K562 (cell line): ENCODE data around the gene BTRC.

Experiments used
- FOXJ2 ChIP-seq: fragments of 200-800 bp; sonication (Bioruptor generic); IDR thresholded peaks from 2 replicates; pipeline ENCODE4 v1.6.1; 2016; ENCODE audit warnings: missing genetic modification characterization, missing compliant biosample characterization
- KLF16 ChIP-seq: IDR thresholded peaks from 2 replicates; pipeline ENCODE4 v1.6.1; 2016; ENCODE audit warnings: antibody characterized with exemption
- MBD2 ChIP-seq: sonication (generic); IDR thresholded peaks from 2 replicates; pipeline ENCODE4 v1.6.1; 2016; ENCODE audit warnings: low read depth, borderline replicate concordance
- MCM7 ChIP-seq, 2 experiments: fragments of 450-650 bp; IDR thresholded peaks; 2 replicates each; pipeline ENCODE4 v1.6.1; 2016 to 2018
- POLR2A ChIP-seq: fragments of 450-650 bp; conservative IDR thresholded peaks from 2 replicates; pipeline ENCODE4 v1.6.1; 2016
- SMAD1 ChIP-seq: fragments of 150-350 bp; IDR thresholded peaks from 2 replicates; pipeline ENCODE4 v1.6.1; 2014; ENCODE audit warnings: low read length, low read depth; ENCODE audit not compliant: partially characterized antibody
- ZFP36 ChIP-seq: fragments of 150-350 bp; IDR thresholded peaks from 2 replicates; pipeline ENCODE4 v1.6.1; 2018; ENCODE audit warnings: low read length, low read depth; ENCODE audit not compliant: partially characterized antibody
- ZNF274 ChIP-seq: IDR thresholded peaks from 2 replicates; pipeline ENCODE4 v1.6.1; 2011; ENCODE audit warnings: low read depth, mild to moderate bottlenecking, low read length, moderate library complexity, borderline replicate concordance
- ZNF311 ChIP-seq: fragments of 250-450 bp; sonication (Bioruptor Pico); IDR thresholded peaks from 2 replicates; pipeline ENCODE4 v1.4.0; 2020; ENCODE audit warnings: mild to moderate bottlenecking, moderate library complexity
- TF ChIP-seq, protein P1 (sequence below), 3 experiments: IDR thresholded peaks in 2 of 3; conservative IDR thresholded peaks in 1 of 3; 2 replicates each; pipeline ENCODE4 v1.5.1; 2011 to 2012; ENCODE audit warnings: low read length in 3 of 3, mild to moderate bottlenecking in 3 of 3, control low read depth in 2 of 3, improper control_type of control experiment in 1 of 3, inconsistent platforms in 1 of 3, low read depth in 1 of 3, mixed read lengths in 1 of 3, moderate library complexity in 1 of 3; ENCODE audit not compliant: insufficient read depth in 2 of 3
- TF ChIP-seq, protein P2 (sequence below): sonication (generic); formaldehyde crosslinking; IDR thresholded peaks from 2 replicates; pipeline ENCODE4 v1.5.0; 2020; ENCODE audit warnings: missing genetic modification reagents
- TF ChIP-seq, protein P3 (sequence below): IDR thresholded peaks from 2 replicates; pipeline ENCODE4 v1.6.1; 2014; ENCODE audit warnings: antibody characterized with exemption
- TF ChIP-seq, protein P4 (sequence below): sonication (generic); formaldehyde crosslinking; IDR thresholded peaks from 2 replicates; pipeline ENCODE4 v1.8.0; 2022; ENCODE audit warnings: missing genetic modification reagents, mild to moderate bottlenecking, moderate library complexity, borderline replicate concordance

DNA sequence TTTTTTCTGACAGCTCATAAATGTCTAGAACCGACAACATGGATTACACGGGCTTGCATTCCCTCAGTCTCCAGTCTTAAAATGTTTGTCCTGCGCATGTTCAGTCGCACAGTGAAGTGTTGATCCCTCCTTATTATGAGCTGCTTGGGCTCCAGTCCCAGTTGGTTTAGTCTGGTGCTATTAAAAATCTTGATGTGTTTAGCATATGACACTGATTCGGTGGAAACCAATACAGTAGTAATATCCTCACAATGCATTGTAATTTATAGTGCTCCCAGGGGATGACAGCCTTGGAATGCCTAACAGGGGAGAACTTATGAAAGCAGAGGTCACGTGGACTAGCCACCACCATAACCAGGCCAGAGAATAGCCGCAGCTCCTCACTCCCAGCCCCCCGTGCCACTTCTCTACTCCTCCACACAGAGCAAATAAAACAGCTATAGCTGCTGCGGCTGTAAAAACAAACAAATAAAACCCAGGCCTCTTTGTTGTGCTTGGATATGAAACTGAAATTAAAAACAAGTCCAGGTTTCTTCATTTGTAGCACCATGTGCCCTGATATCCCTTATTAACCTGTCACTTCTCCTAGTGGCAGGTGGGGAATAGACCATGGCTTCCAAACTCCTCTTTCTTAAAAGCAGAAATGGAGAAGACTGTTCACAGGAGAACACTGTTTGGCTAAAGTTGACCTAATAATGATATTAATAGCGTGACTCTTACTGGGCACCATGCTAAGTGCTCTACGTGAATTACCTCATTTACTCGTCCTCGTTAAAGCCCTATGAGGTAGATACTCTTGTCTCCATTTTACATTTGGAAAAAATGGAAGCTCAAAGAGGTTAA is 241.8 kb downstream of the BTRC start:
- no peak for TF ChIP-seq MCM7 (IDR thresholded peaks at IDR 0.05)
- no peak for TF ChIP-seq ZNF274
- TF ChIP-seq, protein P1, sequence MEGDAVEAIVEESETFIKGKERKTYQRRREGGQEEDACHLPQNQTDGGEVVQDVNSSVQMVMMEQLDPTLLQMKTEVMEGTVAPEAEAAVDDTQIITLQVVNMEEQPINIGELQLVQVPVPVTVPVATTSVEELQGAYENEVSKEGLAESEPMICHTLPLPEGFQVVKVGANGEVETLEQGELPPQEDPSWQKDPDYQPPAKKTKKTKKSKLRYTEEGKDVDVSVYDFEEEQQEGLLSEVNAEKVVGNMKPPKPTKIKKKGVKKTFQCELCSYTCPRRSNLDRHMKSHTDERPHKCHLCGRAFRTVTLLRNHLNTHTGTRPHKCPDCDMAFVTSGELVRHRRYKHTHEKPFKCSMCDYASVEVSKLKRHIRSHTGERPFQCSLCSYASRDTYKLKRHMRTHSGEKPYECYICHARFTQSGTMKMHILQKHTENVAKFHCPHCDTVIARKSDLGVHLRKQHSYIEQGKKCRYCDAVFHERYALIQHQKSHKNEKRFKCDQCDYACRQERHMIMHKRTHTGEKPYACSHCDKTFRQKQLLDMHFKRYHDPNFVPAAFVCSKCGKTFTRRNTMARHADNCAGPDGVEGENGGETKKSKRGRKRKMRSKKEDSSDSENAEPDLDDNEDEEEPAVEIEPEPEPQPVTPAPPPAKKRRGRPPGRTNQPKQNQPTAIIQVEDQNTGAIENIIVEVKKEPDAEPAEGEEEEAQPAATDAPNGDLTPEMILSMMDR (IDR thresholded peaks at IDR 0.05 in 2 of 3, conservative IDR thresholded peaks at IDR 0.05 in 1 of 3; ENCODE audit: insufficient read depth in 2 of 3, low read depth in 1 of 3, low read length in 3 of 3), result no peak
- TF ChIP-seq MBD2, result no peak
- no peak for TF ChIP-seq ZNF311
- no peak for TF ChIP-seq KLF16
- TF ChIP-seq, protein P2, sequence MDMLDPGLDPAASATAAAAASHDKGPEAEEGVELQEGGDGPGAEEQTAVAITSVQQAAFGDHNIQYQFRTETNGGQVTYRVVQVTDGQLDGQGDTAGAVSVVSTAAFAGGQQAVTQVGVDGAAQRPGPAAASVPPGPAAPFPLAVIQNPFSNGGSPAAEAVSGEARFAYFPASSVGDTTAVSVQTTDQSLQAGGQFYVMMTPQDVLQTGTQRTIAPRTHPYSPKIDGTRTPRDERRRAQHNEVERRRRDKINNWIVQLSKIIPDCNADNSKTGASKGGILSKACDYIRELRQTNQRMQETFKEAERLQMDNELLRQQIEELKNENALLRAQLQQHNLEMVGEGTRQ (CRISPR knock-in tag), result no peak
- TF ChIP-seq, protein P3, sequence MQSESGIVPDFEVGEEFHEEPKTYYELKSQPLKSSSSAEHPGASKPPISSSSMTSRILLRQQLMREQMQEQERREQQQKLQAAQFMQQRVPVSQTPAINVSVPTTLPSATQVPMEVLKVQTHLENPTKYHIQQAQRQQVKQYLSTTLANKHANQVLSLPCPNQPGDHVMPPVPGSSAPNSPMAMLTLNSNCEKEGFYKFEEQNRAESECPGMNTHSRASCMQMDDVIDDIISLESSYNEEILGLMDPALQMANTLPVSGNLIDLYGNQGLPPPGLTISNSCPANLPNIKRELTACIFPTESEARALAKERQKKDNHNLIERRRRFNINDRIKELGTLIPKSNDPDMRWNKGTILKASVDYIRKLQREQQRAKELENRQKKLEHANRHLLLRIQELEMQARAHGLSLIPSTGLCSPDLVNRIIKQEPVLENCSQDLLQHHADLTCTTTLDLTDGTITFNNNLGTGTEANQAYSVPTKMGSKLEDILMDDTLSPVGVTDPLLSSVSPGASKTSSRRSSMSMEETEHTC, result no peak
- TF ChIP-seq ZFP36, result no peak
- TF ChIP-seq, protein P4, sequence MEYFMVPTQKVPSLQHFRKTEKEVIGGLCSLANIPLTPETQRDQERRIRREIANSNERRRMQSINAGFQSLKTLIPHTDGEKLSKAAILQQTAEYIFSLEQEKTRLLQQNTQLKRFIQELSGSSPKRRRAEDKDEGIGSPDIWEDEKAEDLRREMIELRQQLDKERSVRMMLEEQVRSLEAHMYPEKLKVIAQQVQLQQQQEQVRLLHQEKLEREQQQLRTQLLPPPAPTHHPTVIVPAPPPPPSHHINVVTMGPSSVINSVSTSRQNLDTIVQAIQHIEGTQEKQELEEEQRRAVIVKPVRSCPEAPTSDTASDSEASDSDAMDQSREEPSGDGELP (CRISPR knock-in tag), result no peak
- TF ChIP-seq FOXJ2 (tag), result no peak
- TF ChIP-seq POLR2A, result no peak
- no peak for TF ChIP-seq SMAD1
